ENCODE results near the gene PRR36.

The PRR36 gene

GRCh38 chr19:7819337-7819736, 54.9 kb downstream of the PRR36 start:
- DNase-seq (ENCODE audit: low read depth in 2 of 2), result no peak

GRCh38 chr19:7818806-7819205, 55.4 kb downstream of the PRR36 start:
- no peak for DNase-seq (ENCODE audit: low read depth in 2 of 2)
